Endothelial cell (in vitro differentiated cells): ENCODE data around the gene BMP2K. TPM values are rescaled to one million over a fixed set of nuclear protein-coding genes. Genes with fewer than 3 reads are reported as not detected.

ENCODE experiments used
- DNase-seq: peaks from one replicate; pipeline ENCODE4 v3.0.0; 2021; ENCODE audit warnings: low spot score
- H3K27ac Mint-ChIP-seq: one replicate; pipeline ENCODE4 v1.8.0; 2021; ENCODE audit warnings: mixed read lengths, inconsistent platforms; ENCODE audit not compliant: unreplicated experiment
- H3K27me3 Mint-ChIP-seq: one replicate; pipeline ENCODE4 v1.8.0; 2021; ENCODE audit warnings: mild to moderate bottlenecking, moderate library complexity, mixed read lengths, inconsistent platforms; ENCODE audit not compliant: unreplicated experiment
- H3K36me3 Mint-ChIP-seq: one replicate; pipeline ENCODE4 v1.8.0; 2021; ENCODE audit warnings: mild to moderate bottlenecking, low read depth, mixed read lengths, inconsistent platforms; ENCODE audit not compliant: unreplicated experiment
- H3K4me1 Mint-ChIP-seq: one replicate; pipeline ENCODE4 v1.8.0; 2021; ENCODE audit warnings: mild to moderate bottlenecking, mixed read lengths, inconsistent platforms; ENCODE audit not compliant: unreplicated experiment
- H3K4me3 Mint-ChIP-seq: one replicate; pipeline ENCODE4 v1.8.0; 2021; ENCODE audit warnings: mild to moderate bottlenecking, mixed read lengths, inconsistent platforms; ENCODE audit not compliant: unreplicated experiment
- H3K9me3 Mint-ChIP-seq: one replicate; pipeline ENCODE4 v1.8.0; 2021; ENCODE audit warnings: mixed read lengths, inconsistent platforms; ENCODE audit not compliant: unreplicated experiment
- total RNA-seq: library from RNA; stranded (reverse); fragmentation: NEBNext Ultra II Directional; extraction: Animal tissue kit (Norgen Biotek cat#: 25700); gene quantifications from one replicate; pipeline ENCODE4 v1.2.1, GENCODE V29; 2021; ENCODE audit not compliant: unreplicated experiment
- TF ChIP-seq, protein P1 (sequence below): fragments of 200-600 bp; sonication (generic); IDR thresholded peaks from one replicate; pipeline ENCODE4 v1.5.0; 2021; ENCODE audit warnings: antibody characterized with exemption; ENCODE audit not compliant: unreplicated experiment

BMP2K gene
- total RNA-seq, 1 donor from 2014 or later = 270 TPM

- Mint-ChIP-seq H3K27me3 (no peaks in the 10 kb centered on the region), H3K9me3 (no peaks in the 10 kb centered on the region), H3K27ac (no peak overlapping the region), H3K4me3 (no peak overlapping the region), H3K36me3 (no peaks in the 10 kb centered on the region), H3K4me1 (peaks cover 3% of the 10 kb centered on the region)
- DNase-seq = no peak
- TF ChIP-seq, protein P1, sequence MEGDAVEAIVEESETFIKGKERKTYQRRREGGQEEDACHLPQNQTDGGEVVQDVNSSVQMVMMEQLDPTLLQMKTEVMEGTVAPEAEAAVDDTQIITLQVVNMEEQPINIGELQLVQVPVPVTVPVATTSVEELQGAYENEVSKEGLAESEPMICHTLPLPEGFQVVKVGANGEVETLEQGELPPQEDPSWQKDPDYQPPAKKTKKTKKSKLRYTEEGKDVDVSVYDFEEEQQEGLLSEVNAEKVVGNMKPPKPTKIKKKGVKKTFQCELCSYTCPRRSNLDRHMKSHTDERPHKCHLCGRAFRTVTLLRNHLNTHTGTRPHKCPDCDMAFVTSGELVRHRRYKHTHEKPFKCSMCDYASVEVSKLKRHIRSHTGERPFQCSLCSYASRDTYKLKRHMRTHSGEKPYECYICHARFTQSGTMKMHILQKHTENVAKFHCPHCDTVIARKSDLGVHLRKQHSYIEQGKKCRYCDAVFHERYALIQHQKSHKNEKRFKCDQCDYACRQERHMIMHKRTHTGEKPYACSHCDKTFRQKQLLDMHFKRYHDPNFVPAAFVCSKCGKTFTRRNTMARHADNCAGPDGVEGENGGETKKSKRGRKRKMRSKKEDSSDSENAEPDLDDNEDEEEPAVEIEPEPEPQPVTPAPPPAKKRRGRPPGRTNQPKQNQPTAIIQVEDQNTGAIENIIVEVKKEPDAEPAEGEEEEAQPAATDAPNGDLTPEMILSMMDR = no peak
Measured at GRCh38 chr4:78756137-78756536, 20.0 kb upstream of the BMP2K start.

- Mint-ChIP-seq H3K27me3 (no peaks in the 10 kb centered on the region), H3K4me3 (no peak overlapping the region), H3K36me3 (no peaks in the 10 kb centered on the region), H3K4me1 (peaks cover 3% of the 10 kb centered on the region), H3K9me3 (no peaks in the 10 kb centered on the region), H3K27ac (no peak overlapping the region)
- TF ChIP-seq, protein P1 = no peak
- DNase-seq = no peak
Measured at GRCh38 chr4:78756776-78757175, 19.4 kb upstream of the BMP2K start.

DNA sequence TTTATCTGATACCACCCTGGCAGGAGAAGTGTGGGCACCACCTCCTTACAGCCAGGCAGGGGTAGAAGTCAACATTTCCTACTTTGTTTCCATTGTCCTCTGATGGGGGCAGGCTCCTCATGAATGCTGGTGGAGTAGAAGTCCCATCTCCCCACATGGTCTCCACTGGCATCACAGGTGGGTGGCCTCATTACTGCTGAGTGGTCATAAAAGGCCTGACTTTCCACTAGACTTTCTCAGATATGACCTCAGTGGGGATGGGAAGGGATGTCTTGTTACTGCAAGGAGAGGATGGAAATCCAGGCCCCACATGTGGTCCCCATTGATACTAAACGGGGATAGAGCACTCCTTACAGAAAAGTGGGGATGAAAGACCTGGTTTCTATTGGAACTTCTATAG lies 18.6 kb upstream of the BMP2K start:
- Mint-ChIP-seq H3K4me1 (peaks cover 3% of the 10 kb centered on the region), H3K9me3 (no peaks in the 10 kb centered on the region), H3K4me3 (no peak overlapping the region), H3K36me3 (no peaks in the 10 kb centered on the region), H3K27ac (no peak overlapping the region), H3K27me3 (no peaks in the 10 kb centered on the region)
- TF ChIP-seq, protein P1 = no peak
- DNase-seq = no peak

DNA sequence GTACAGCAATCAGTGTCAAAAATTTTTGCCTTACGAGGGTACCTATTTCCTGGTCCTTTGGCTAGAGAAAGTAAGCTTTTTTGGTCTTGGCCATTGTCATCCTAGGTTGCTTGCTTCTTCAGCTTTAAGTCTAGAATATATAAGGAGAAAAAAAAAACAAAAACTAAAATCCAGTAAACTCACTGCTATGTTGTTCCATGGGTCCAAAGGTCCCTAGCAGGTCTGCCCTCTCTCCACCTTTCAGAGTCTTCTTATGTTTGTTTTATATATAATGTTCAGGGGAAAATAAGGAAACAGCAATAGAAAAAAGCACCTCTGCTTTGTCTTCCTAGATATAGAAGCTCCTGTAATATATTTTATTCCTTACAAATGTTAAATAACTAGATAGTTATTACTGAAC lies 18.1 kb upstream of the BMP2K start:
- no peak for DNase-seq
- no peaks in the 10 kb centered on the region for H3K27me3 Mint-ChIP-seq
- no peaks in the 10 kb centered on the region for H3K36me3 Mint-ChIP-seq
- H3K4me3 Mint-ChIP-seq = no peak overlapping the region
- no peak overlapping the region for H3K27ac Mint-ChIP-seq
- TF ChIP-seq, protein P1 = no peak
- no peaks in the 10 kb centered on the region for H3K9me3 Mint-ChIP-seq
- H3K4me1 Mint-ChIP-seq = peaks cover 3% of the 10 kb centered on the region

- DNase-seq = no peak
- no peak overlapping the region for H3K4me3 Mint-ChIP-seq
- TF ChIP-seq, protein P1 = no peak
- no peaks in the 10 kb centered on the region for H3K9me3 Mint-ChIP-seq
- peaks cover 11% of the 10 kb centered on the region for H3K4me1 Mint-ChIP-seq
- no peaks in the 10 kb centered on the region for H3K36me3 Mint-ChIP-seq
- no peak overlapping the region for H3K27ac Mint-ChIP-seq
- H3K27me3 Mint-ChIP-seq = no peaks in the 10 kb centered on the region
Measured at GRCh38 chr4:78762529-78762928, 13.6 kb upstream of the BMP2K start.
